Pancreas (tissue), 10 donors: ENCODE results near the gene TCP11L1. TPM values are rescaled to one million over a fixed set of nuclear protein-coding genes. Genes with fewer than 3 reads are reported as not detected.

Experiments used
- ATAC-seq, 4 donors: fragments of 200-7000 bp; cut with Tn5 transposase; one replicate each; pipeline versions ENCODE4 v1.8.0 to v1.9.1; 2020; ENCODE audit warnings: mild to moderate bottlenecking in 4 of 4, moderate library complexity in 4 of 4
- DNase-seq, 6 donors: peaks; one replicate each; pipeline ENCODE4 v3.0.0-alpha.2; 2020
- FAIRE-seq: peaks from 2 replicates; lab custom pipeline; 2012; peaks lifted over from hg19 to GRCh38; lab: Jason Lieb, UNC
- H3K27ac ChIP-seq, 4 donors: fragments of 200-600 bp; sonication (generic); 1 replicate in 3 of 4; 2 replicates in 1 of 4; pipeline versions ENCODE4 v1.5.0 to v1.8.0; 2020
- H3K27me3 ChIP-seq, 4 donors: fragments of 200-600 bp; one replicate each; pipeline ENCODE4 v1.8.0; 2021
- H3K36me3 ChIP-seq, 3 donors: fragments of 200-600 bp; sonication (generic) in 1 of 3; one replicate each; pipeline versions ENCODE4 v1.5.0 to v1.8.0; 2020 to 2021
- H3K4me1 ChIP-seq, 3 donors: fragments of 200-600 bp; one replicate each; pipeline ENCODE4 v1.8.0; 2021
- H3K4me3 ChIP-seq, 4 donors: fragments of 200-600 bp; sonication (generic) in 2 of 4; one replicate each; pipeline versions ENCODE4 v1.5.0 to v1.8.0; 2020 to 2021
- H3K9me3 ChIP-seq, 4 donors: fragments of 200-600 bp; one replicate each; pipeline ENCODE4 v1.8.0; 2021
- CTCF ChIP-seq, 4 donors: fragments of 200-600 bp; sonication (generic) in 3 of 4; IDR thresholded peaks; one replicate each; pipeline versions ENCODE4 v1.5.0 to v1.8.0; 2021; ENCODE audit warnings: antibody characterized with exemption in 4 of 4
- WGBS, 2 donors: extraction: QIAGEN DNeasy Blood & Tissue Kit; methylation state at CpG; one replicate each; pipeline ENCODE4 v1.1.7; 2013; 5-methylcytosine and 5-hydroxymethylcytosine counted together
- intact Hi-C, 3 donors: fragments of 100-400 bp; cut with DNase I; formaldehyde crosslinking; loops; one replicate each; pipeline versions ENCODE4 v1.11.1 to v1.14.2; 2022
- polyA plus RNA-seq, 2 donors: library from polyadenylated mRNA; stranded (reverse); fragments of 200-250 nt; gene quantifications; one replicate each; pipeline ENCODE4 v1.2.3, GENCODE V29; 2013
- total RNA-seq, 6 donors: library from RNA; stranded (reverse); fragmentation: NEBNext Ultra II Directional in 4 of 6; extraction: Animal tissue kit (Norgen Biotek cat#: 25700) in 4 of 6; gene quantifications; one replicate each; pipeline versions ENCODE4 v1.2.1 to v1.2.4, GENCODE V29; 2021 to 2023
- donor health status: healthy with polysubstance abuse.
- donor health status: DM: no; HTN: no; CAD: no; lungs with moderate emphysema.
- donor health status: DM: no; HTN: no; CAD: no.
- donor health status: control.
- donor health status: control.
- donor health status: Bipolar disorder and iron deficiency.
- donor health status: DM: yes; HTN: yes; CAD: no.
- donor health status: DM: no; HTN: no; CAD: no.
- donor health status: DM: no; HTN: no; CAD: no.
- donor health status: DM: yes; HTN: yes; CAD: no.

Gene TCP11L1
- total and polyA plus RNA-seq, 8 donors = 4.1 to 12.8 (median 7.8) TPM

- DNase-seq = no peak
- Histone ChIP-seq H3K4me1 (no peaks in the 10 kb centered on the region), H3K4me3 (no peak overlapping the region), H3K36me3 (peaks cover 0 to 15% (median 2%) of the 10 kb centered on the region in 3 donors), H3K27me3 (no peaks in the 10 kb centered on the region), H3K27ac (no peak overlapping the region), H3K9me3 (no peaks in the 10 kb centered on the region)
- no peak for TF ChIP-seq CTCF (IDR thresholded peaks at IDR 0.05)
- intact Hi-C loops = no loop called here
- ATAC-seq = no peak
- FAIRE-seq = no peak
These were observed 16.0 kb downstream of the TCP11L1 start for GRCh38 chr11:33055375-33055774.

- no peaks in the 10 kb centered on the region for H3K27me3 ChIP-seq
- WGBS, 2 donors = 100% methylated on average over 1 of the region's 1 CpG
- no peak overlapping the region for H3K27ac ChIP-seq
- FAIRE-seq (no peak), DNase-seq (no peak), ATAC-seq (no peak)
- H3K4me3 ChIP-seq = no peak overlapping the region
- intact Hi-C loops = no loop called here
- H3K9me3 ChIP-seq = no peaks in the 10 kb centered on the region
- H3K36me3 ChIP-seq = peaks cover 0 to 28% (median 2%) of the 10 kb centered on the region in 3 donors
- no peaks in the 10 kb centered on the region for H3K4me1 ChIP-seq
- no peak for TF ChIP-seq CTCF (IDR thresholded peaks at IDR 0.05)
These were observed 17.9 kb downstream of the TCP11L1 start for GRCh38 chr11:33057284-33057683.

GRCh38 chr11:33059331-33060007 lies 20.1 kb downstream of the TCP11L1 start:
- H3K4me3 ChIP-seq = no peak overlapping the region
- H3K9me3 ChIP-seq = no peaks in the 10 kb centered on the region
- intact Hi-C loops = loop anchor here in 1 of 3 donors (5.0 kb wide), 1 partner anchor 97 kb away; no protein-coding TSS in a partner anchor
- DNase-seq (no peak), FAIRE-seq (no peak), ATAC-seq (no peak)
- WGBS, 2 donors = 90 to 94% methylated on average over 5 of the region's 5 CpGs
- H3K27ac ChIP-seq = no peak overlapping the region
- no peak for TF ChIP-seq CTCF (IDR thresholded peaks at IDR 0.05)
- H3K36me3 ChIP-seq = peaks cover 0 to 28% (median 2%) of the 10 kb centered on the region in 3 donors
- no peaks in the 10 kb centered on the region for H3K4me1 ChIP-seq
- H3K27me3 ChIP-seq = no peaks in the 10 kb centered on the region

GRCh38 chr11:33060271-33060670 lies 20.9 kb downstream of the TCP11L1 start:
- no peak for ATAC-seq
- no peaks in the 10 kb centered on the region for H3K9me3 ChIP-seq
- DNase-seq = no peak
- no peaks in the 10 kb centered on the region for H3K27me3 ChIP-seq
- no peak for TF ChIP-seq CTCF (IDR thresholded peaks at IDR 0.05)
- intact Hi-C loops = loop anchor here in 1 of 3 donors (5.0 kb wide), 1 partner anchor 98 kb away; no protein-coding TSS in a partner anchor
- H3K4me1 ChIP-seq = no peaks in the 10 kb centered on the region
- H3K36me3 ChIP-seq = peaks cover 0 to 28% (median 0%) of the 10 kb centered on the region in 3 donors
- no peak overlapping the region for H3K27ac ChIP-seq
- 89 to 95% methylated on average over 3 of the region's 3 CpGs for WGBS, 2 donors
- H3K4me3 ChIP-seq = no peak overlapping the region
- no peak for FAIRE-seq

GRCh38 chr11:33062137-33062536 lies 22.8 kb downstream of the TCP11L1 start:
- Histone ChIP-seq H3K27ac (no peak overlapping the region), H3K4me3 (no peak overlapping the region), H3K4me1 (no peaks in the 10 kb centered on the region), H3K9me3 (no peaks in the 10 kb centered on the region), H3K27me3 (no peaks in the 10 kb centered on the region), H3K36me3 (peaks cover 0 to 36% (median 0%) of the 10 kb centered on the region in 3 donors)
- WGBS, 2 donors = 72 to 75% methylated on average over 5 of the region's 5 CpGs
- ATAC-seq = no peak
- DNase-seq = no peak
- intact Hi-C loops = loop anchor here in 1 of 3 donors (5.0 kb wide), 1 partner anchor 100 kb away; no protein-coding TSS in a partner anchor
- TF ChIP-seq CTCF (IDR thresholded peaks at IDR 0.05) = no peak
- no peak for FAIRE-seq
